DND-41 (cell line): ENCODE data around the gene PLRG1.

ENCODE experiments used
- EZH2 ChIP-seq: IDR thresholded peaks from 3 replicates; pipeline ENCODE4 v1.6.1; 2012; ENCODE audit warnings: borderline replicate concordance, low read depth, mild to moderate bottlenecking, moderate library complexity, low read length, inconsistent platforms; ENCODE audit not compliant: severe bottlenecking
- TF ChIP-seq, protein P1 (sequence below): IDR thresholded peaks from 2 replicates; pipeline ENCODE4 v1.5.1; 2012; ENCODE audit warnings: borderline replicate concordance, low read length, moderate library complexity, mild to moderate bottlenecking; ENCODE audit not compliant: poor library complexity, severe bottlenecking; ENCODE audit errors: extremely low read depth

DNA sequence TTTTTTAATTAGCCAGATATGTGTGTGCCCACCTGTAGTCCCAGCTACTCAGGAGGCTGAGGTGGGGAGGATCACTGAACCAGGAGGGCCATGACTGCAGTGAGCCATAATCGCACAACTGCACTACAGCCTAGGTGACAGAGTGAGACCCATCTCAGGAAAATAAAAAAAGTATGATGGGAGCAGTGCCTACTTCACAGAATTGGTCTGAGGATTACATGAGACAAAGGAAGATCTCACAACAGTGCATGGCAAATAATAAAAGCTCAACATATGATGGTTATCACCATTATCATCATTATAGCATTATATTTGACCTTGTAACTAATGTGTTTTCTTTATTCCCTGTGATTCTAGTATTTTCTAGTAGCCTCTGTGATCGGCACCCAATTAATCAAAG, 38.7 kb downstream of the PLRG1 start:
- TF ChIP-seq, protein P1, sequence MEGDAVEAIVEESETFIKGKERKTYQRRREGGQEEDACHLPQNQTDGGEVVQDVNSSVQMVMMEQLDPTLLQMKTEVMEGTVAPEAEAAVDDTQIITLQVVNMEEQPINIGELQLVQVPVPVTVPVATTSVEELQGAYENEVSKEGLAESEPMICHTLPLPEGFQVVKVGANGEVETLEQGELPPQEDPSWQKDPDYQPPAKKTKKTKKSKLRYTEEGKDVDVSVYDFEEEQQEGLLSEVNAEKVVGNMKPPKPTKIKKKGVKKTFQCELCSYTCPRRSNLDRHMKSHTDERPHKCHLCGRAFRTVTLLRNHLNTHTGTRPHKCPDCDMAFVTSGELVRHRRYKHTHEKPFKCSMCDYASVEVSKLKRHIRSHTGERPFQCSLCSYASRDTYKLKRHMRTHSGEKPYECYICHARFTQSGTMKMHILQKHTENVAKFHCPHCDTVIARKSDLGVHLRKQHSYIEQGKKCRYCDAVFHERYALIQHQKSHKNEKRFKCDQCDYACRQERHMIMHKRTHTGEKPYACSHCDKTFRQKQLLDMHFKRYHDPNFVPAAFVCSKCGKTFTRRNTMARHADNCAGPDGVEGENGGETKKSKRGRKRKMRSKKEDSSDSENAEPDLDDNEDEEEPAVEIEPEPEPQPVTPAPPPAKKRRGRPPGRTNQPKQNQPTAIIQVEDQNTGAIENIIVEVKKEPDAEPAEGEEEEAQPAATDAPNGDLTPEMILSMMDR, result no peak
- TF ChIP-seq EZH2, result no peak
